ENCODE results near the gene ABCC2.

- TF ChIP-seq CTCF (conservative IDR thresholded peaks at IDR 0.05; ENCODE audit: low read depth, low read length) (no peak), BHLHE40 (IDR thresholded peaks at IDR 0.05; ENCODE audit: low read depth, low read length) (no peak), MAZ (IDR thresholded peaks at IDR 0.05; ENCODE audit: borderline replicate concordance, low read depth, low read length) (no peak)
These were observed 13.9 kb upstream of the ABCC2 start for GRCh38 chr10:99768556-99768955.

Measured in IMR-90 (cell line).